Measurements from ENCODE around the gene DAPK2. TPM values are rescaled to one million over a fixed set of nuclear protein-coding genes. Genes with fewer than 3 reads are reported as not detected.

Gene DAPK2
- total and polyA plus RNA-seq, 2 of the 4 experiments (the other 2 are of a cell fraction), result 0.34 to 0.36 TPM

- H2BK20ac ChIP-seq (ENCODE audit: low read depth, low read length), result no peak overlapping the region
- in situ Hi-C loops (cut with MboI; ENCODE audit: low sequenced_read_pairs), result no loop called here
- H4K20me1 ChIP-seq (ENCODE audit: insufficient read depth, low read length), result peaks cover 10% of the 10 kb centered on the region; the same call in 1 of the 2 replicates
- ATAC-seq (ENCODE audit: low read depth) (no peak), DNase-seq (no peak)
- H2AFZ ChIP-seq (replicated peaks; ENCODE audit: low read length, poor library complexity), result no peak overlapping the region
- no peak overlapping the region for H2BK5ac ChIP-seq (ENCODE audit: low read depth, low read length, poor library complexity, severe bottlenecking)
- H3K18ac ChIP-seq (ENCODE audit: low read depth, low read length), result no peak overlapping the region
- no peak overlapping the region for H3K14ac ChIP-seq (replicated peaks; ENCODE audit: low read depth, low read length)
- H3K27me3 ChIP-seq (ENCODE audit: control insufficient read depth, insufficient read depth, low read length), result no peaks in the 10 kb centered on the region
- no CpG with 5 or more reads among the region's 2 CpGs for WGBS, 2 experiments (ENCODE audit: extremely low coverage in 2 of 2, insufficient read length in 1 of 2)
- H3K4me3 ChIP-seq (ENCODE audit: insufficient read depth, low read depth, low read length), result no peak overlapping the region
- H2BK15ac ChIP-seq (ENCODE audit: low read depth, low read length), result no peak overlapping the region
- no peak overlapping the region for H3K4ac ChIP-seq (ENCODE audit: low read depth, low read length)
- TF ChIP-seq ELK1 (IDR thresholded peaks at IDR 0.05; ENCODE audit: borderline replicate concordance, low read depth, low read length), result no peak
- no peak for TF ChIP-seq RFX5 (IDR thresholded peaks at IDR 0.05; ENCODE audit: low read depth, low read length)
- no peak for TF ChIP-seq FOS (IDR thresholded peaks at IDR 0.05; ENCODE audit: low read depth, low read length)
- no peak for TF ChIP-seq CHD1 (IDR thresholded peaks at IDR 0.05; ENCODE audit: low read depth, low read length)
- no peak for TF ChIP-seq POLR2A (IDR thresholded peaks at IDR 0.05; ENCODE audit: low read depth, low read length)
- no peak for TF ChIP-seq MAFK (IDR thresholded peaks at IDR 0.05; ENCODE audit: low read depth, low read length)
- TF ChIP-seq CEBPB (IDR thresholded peaks at IDR 0.05; ENCODE audit: low read depth, low read length), result no peak
- TF ChIP-seq SMC3 (IDR thresholded peaks at IDR 0.05; ENCODE audit: low read depth, low read length), result no peak
- no peak for TF ChIP-seq MAZ (IDR thresholded peaks at IDR 0.05; ENCODE audit: borderline replicate concordance, low read depth, low read length)
- no peak for TF ChIP-seq MXI1 (IDR thresholded peaks at IDR 0.05; ENCODE audit: borderline replicate concordance, low read depth, low read length)
- TF ChIP-seq BHLHE40 (IDR thresholded peaks at IDR 0.05; ENCODE audit: low read depth, low read length), result no peak
- no peak for TF ChIP-seq USF2 (IDR thresholded peaks at IDR 0.05; ENCODE audit: low read depth, low read length)
- no peak overlapping the region for H4K91ac ChIP-seq (ENCODE audit: insufficient read depth, low read depth, low read length)
- peaks cover 9% of the 10 kb centered on the region for H3K4me1 ChIP-seq (ENCODE audit: control insufficient read depth, insufficient read depth, low read length)
- CTCF ChIA-PET, result no interaction called here
- H3K56ac ChIP-seq (ENCODE audit: extremely low read depth, insufficient read depth, low read length), result no peak overlapping the region; the same call in 1 of the 2 replicates
- no peak overlapping the region for H4K5ac ChIP-seq (ENCODE audit: low read depth, low read length)
- dilution Hi-C loops (cut with HindIII; ENCODE audit: low sequenced_read_pairs, unreplicated experiment), result no loop called here
- H3K27ac ChIP-seq (ENCODE audit: insufficient read depth, low read length), result no peak overlapping the region
- no peaks in the 10 kb centered on the region for H3K36me3 ChIP-seq (ENCODE audit: control insufficient read depth, insufficient read depth, low read length)
- H3K9me3 ChIP-seq (ENCODE audit: control insufficient read depth, insufficient read depth, low read length), result peaks cover 2% of the 10 kb centered on the region; the same call in 1 of the 2 replicates
- H4K8ac ChIP-seq (ENCODE audit: low read depth in 2 of 2, low read length in 2 of 2), result no peak overlapping the region
- H2BK120ac ChIP-seq (ENCODE audit: low read depth, low read length), result no peak overlapping the region
- H2AK9ac ChIP-seq (replicated peaks; ENCODE audit: low read depth, low read length, poor library complexity), result no peak overlapping the region
- intact Hi-C loops (cut with micrococcal nuclease), result no loop called here
- H3K9ac ChIP-seq (ENCODE audit: low read depth, low read length), result no peak overlapping the region
- H3K79me1 ChIP-seq (ENCODE audit: low read depth in 1 of 2, low read length in 2 of 2), result no peaks in the 10 kb centered on the region
- H3K23ac ChIP-seq (ENCODE audit: low read depth, low read length), result no peak overlapping the region
- POLR2A ChIA-PET (ENCODE audit: unreplicated experiment), result no interaction called here
- no TSS peak for BruUV-seq (replicated peaks)
- no peak overlapping the region for H3K4me2 ChIP-seq (ENCODE audit: low read depth, low read length)
- H2AK5ac ChIP-seq (ENCODE audit: low read depth, low read length), result no peak overlapping the region
- peaks cover 10% of the 10 kb centered on the region for H3K9me1 ChIP-seq (ENCODE audit: insufficient read depth, low read length)
Observed at GRCh38 chr15:63953524-63953923, 92.8 kb downstream of the DAPK2 start.
